GM12892 (cell line): ENCODE data around the gene RASGEF1C.

Experiments used
- POLR2A ChIP-seq: IDR thresholded peaks from 2 replicates; pipeline ENCODE4 v1.6.1; 2011; ENCODE audit warnings: low read depth, low read length, control low read depth
- POLR2AphosphoS5 ChIP-seq: IDR thresholded peaks from 2 replicates; pipeline ENCODE4 v1.6.1; 2011; ENCODE audit warnings: low read depth, low read length, control low read depth

DNA sequence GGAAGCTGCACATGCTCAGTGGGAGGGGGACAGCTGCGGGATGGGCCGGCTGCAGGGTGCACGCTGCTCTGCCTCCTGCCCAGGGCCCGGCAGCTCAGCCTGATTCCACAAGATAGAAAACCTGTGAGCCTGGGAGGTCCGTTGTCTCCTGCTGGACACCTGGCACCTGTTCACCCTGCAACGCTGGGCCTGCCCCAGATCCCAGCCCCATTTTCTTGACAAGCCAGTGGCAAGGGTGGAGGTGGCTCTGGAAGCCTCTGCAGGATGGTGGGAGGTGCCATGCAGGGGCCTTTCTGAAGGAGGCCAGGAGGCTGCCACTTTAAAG is 69.3 kb downstream of the RASGEF1C start:
- TF ChIP-seq POLR2A, result no peak
- no peak for TF ChIP-seq POLR2AphosphoS5
